Sigmoid colon (tissue), 7 donors: ENCODE measurements around the gene NLN. TPM values are rescaled to one million over a fixed set of nuclear protein-coding genes. Genes with fewer than 3 reads are reported as not detected.

ENCODE experiments used
- DNase-seq: peaks from one replicate; pipeline ENCODE4 v3.0.0-alpha.2; 2019
- H3K27ac ChIP-seq, 4 donors: fragments of 200-600 bp; sonication (generic); one replicate each; pipeline ENCODE4 v1.5.1; 2016 to 2019; ENCODE audit warnings: mild to moderate bottlenecking in 1 of 4
- H3K27me3 ChIP-seq, 3 donors: fragments of 200-600 bp; sonication (generic); one replicate each; pipeline ENCODE4 v1.5.1; 2019; ENCODE audit warnings: mild to moderate bottlenecking in 1 of 3
- H3K36me3 ChIP-seq, 4 donors: fragments of 200-600 bp; sonication (generic); one replicate each; pipeline ENCODE4 v1.5.1; 2016 to 2019
- H3K4me1 ChIP-seq, 4 donors: fragments of 200-600 bp; sonication (generic); one replicate each; pipeline ENCODE4 v1.5.1; 2017 to 2019
- H3K4me3 ChIP-seq, 4 donors: fragments of 200-600 bp; sonication (generic); one replicate each; pipeline ENCODE4 v1.5.1; 2017 to 2019; ENCODE audit warnings: mild to moderate bottlenecking in 2 of 4, moderate library complexity in 1 of 4
- H3K9me3 ChIP-seq, 4 donors: fragments of 200-600 bp in 3 of 4; sonication (generic) in 3 of 4; one replicate each; pipeline versions ENCODE4 v1.5.1 to v1.6.1; 2013 to 2019
- EP300 ChIP-seq, 4 donors: sonication (generic); formaldehyde crosslinking; IDR thresholded peaks; one replicate each; pipeline ENCODE4 v1.6.1; 2017; ENCODE audit warnings: antibody characterized with exemption in 4 of 4
- POLR2A ChIP-seq, 2 donors: fragments of 450-650 bp; IDR thresholded peaks; one replicate each; pipeline ENCODE4 v1.6.1; 2016; ENCODE audit warnings: antibody characterized with exemption in 2 of 2, mild to moderate bottlenecking in 2 of 2, moderate library complexity in 2 of 2
- POLR2AphosphoS5 ChIP-seq, 4 donors: sonication (generic); formaldehyde crosslinking; IDR thresholded peaks; one replicate each; pipeline ENCODE4 v1.6.1; 2017; ENCODE audit warnings: antibody characterized with exemption in 4 of 4
- WGBS, 2 donors: extraction: QIAGEN DNeasy Blood & Tissue Kit; methylation state at CpG; one replicate each; pipeline ENCODE4 v1.1.7; 2013; 5-methylcytosine and 5-hydroxymethylcytosine counted together
- intact Hi-C: fragments of 100-400 bp; cut with DNase I; formaldehyde crosslinking; loops from one replicate; pipeline ENCODE4 v1.15.1; 2023
- polyA plus RNA-seq, 3 donors: library from polyadenylated mRNA; stranded (reverse); fragments of 200-250 nt; gene quantifications; one replicate each; pipeline ENCODE4 v1.2.3, GENCODE V29; 2013
- total RNA-seq, 4 donors: library from RNA; depleted of rRNA; stranded (reverse); fragments of >200 nt; gene quantifications; one replicate each; pipeline ENCODE4 v1.1.0, GENCODE V29; 2016
- TF ChIP-seq, protein P1 (sequence below), 4 experiments: fragments of 450-650 bp in 3 of 4; fragments of 200-600 bp in 1 of 4; IDR thresholded peaks; one replicate each; pipeline ENCODE4 v1.5.1; 2016 to 2019; ENCODE audit warnings: antibody characterized with exemption in 4 of 4, mild to moderate bottlenecking in 3 of 4, moderate library complexity in 2 of 4
- donor health status: healthy with polysubstance abuse.
- donor health status: Bipolar disorder and iron deficiency.
- donor health status: healthy.

The NLN gene
- total and polyA plus RNA-seq, 7 donors: 4.8 to 43.7 (median 7.8) TPM

DNA sequence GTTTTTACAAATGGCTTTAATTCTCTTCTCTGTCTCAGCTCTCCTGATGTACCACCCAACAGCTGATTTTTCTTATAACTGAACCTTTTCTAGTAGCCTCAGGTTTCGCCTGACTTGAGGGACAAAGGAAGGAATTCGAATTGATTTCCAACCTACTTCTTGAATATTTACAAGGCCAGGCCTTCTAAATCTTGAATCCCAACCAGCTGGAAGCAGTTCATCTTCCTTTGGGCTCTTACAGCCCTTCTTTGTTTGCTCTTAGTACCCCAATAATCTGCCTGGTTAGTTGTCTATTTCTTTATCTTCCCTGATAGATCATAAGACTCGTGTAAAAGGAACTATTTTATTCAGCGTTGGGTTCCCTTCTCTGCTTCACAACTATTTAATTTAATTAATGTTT, 95.9 kb downstream of the NLN start:
- intact Hi-C loops: no loop called here
- Histone ChIP-seq H3K4me3 (no peak overlapping the region), H3K27ac (no peak overlapping the region), H3K4me1 (no peaks in the 10 kb centered on the region), H3K9me3 (no peaks in the 10 kb centered on the region), H3K36me3 (no peaks in the 10 kb centered on the region), H3K27me3 (no peaks in the 10 kb centered on the region)
- no peak for DNase-seq
- TF ChIP-seq EP300 (IDR thresholded peaks at IDR 0.05): no peak
- WGBS, 2 donors: 89 to 92% methylated on average over 4 of the region's 4 CpGs

DNA sequence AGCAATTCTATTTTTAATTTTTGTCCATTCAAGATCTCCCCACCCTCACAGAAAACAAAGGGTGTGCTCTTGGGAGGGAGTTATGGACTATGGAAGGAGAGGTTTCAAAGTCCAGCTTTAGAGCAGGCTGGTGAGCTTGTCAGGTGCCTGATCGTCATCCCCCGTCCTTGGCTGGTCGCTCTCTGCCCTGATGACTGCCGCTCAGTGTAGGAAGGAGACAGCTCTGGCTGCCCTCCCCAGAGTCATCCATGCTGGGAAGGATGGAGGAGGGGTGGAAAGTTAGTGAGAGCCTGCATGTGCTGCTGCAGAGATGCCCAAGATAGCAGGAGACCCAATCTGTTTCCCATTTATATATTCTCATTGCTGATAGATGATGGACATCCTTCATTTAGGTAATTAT, 96.6 kb downstream of the NLN start:
- intact Hi-C loops: no loop called here
- Histone ChIP-seq H3K4me3 (no peak overlapping the region), H3K27ac (no peak overlapping the region), H3K27me3 (no peaks in the 10 kb centered on the region), H3K9me3 (no peaks in the 10 kb centered on the region), H3K36me3 (no peaks in the 10 kb centered on the region), H3K4me1 (no peaks in the 10 kb centered on the region)
- TF ChIP-seq, protein P1, sequence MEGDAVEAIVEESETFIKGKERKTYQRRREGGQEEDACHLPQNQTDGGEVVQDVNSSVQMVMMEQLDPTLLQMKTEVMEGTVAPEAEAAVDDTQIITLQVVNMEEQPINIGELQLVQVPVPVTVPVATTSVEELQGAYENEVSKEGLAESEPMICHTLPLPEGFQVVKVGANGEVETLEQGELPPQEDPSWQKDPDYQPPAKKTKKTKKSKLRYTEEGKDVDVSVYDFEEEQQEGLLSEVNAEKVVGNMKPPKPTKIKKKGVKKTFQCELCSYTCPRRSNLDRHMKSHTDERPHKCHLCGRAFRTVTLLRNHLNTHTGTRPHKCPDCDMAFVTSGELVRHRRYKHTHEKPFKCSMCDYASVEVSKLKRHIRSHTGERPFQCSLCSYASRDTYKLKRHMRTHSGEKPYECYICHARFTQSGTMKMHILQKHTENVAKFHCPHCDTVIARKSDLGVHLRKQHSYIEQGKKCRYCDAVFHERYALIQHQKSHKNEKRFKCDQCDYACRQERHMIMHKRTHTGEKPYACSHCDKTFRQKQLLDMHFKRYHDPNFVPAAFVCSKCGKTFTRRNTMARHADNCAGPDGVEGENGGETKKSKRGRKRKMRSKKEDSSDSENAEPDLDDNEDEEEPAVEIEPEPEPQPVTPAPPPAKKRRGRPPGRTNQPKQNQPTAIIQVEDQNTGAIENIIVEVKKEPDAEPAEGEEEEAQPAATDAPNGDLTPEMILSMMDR (IDR thresholded peaks at IDR 0.05): no peak
- TF ChIP-seq EP300 (IDR thresholded peaks at IDR 0.05) (no peak), POLR2A (IDR thresholded peaks at IDR 0.05) (no peak), POLR2AphosphoS5 (IDR thresholded peaks at IDR 0.05) (no peak)
- DNase-seq: no peak
- 24 to 70% methylated on average over 4 of the region's 4 CpGs for WGBS, 2 donors

DNA sequence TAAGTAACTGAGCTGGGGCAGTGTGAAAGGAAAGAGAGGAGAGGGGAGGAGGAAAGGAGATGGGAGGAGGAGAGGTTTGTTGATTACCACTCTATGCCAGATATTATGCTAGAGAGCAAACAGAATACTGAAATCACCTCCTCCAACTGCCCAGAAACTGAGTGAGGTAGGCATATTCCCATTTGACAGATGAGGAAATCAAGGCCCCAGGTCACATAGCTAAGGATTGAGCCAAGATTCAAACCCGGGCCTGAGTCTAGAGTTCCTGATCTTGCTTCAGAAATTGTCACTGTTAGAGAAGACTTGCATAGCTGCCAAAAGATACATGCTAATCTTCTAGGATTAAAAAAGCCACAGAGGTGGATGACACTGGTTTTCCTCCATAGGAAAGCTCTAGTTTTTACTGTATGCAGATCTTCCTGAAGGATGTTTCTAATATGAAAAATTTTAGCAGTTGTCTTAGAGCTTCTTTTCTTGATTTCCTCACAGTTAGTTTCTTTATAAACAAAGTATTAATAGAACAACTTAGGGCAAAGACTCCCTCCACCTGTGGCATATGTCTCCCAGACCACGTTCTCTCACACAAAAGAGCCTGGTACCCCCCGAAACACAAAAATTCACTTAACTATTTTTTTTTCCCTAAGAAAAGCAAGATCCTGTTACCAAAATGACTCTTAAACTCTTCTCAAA, 97.4 kb downstream of the NLN start:
- Histone ChIP-seq H3K36me3 (no peaks in the 10 kb centered on the region), H3K27me3 (no peaks in the 10 kb centered on the region), H3K27ac (no peak overlapping the region), H3K4me1 (no peaks in the 10 kb centered on the region), H3K4me3 (no peak overlapping the region), H3K9me3 (no peaks in the 10 kb centered on the region)
- no peak for DNase-seq
- WGBS, 2 donors: 67 to 76% methylated on average over 3 of the region's 3 CpGs
- intact Hi-C loops: no loop called here
- TF ChIP-seq POLR2AphosphoS5 (IDR thresholded peaks at IDR 0.05): no peak

DNA sequence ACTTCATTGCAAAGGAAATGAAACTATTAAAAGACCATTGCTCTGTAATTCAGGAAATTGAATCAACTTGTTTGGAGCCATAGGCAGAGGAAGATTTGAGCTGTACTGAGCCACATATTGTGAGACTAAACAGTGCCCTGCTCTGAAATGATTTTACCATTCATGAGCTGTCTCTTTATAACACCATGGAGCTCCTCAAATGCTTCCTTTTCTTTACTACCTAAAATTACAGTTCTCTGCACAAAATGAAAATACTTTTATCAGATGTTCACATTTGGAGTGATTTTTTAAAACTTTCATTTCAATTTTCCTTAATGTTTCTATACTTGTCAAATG, 97.9 kb downstream of the NLN start:
- intact Hi-C loops: no loop called here
- no peaks in the 10 kb centered on the region for H3K9me3 ChIP-seq
- H3K4me1 ChIP-seq: no peaks in the 10 kb centered on the region
- DNase-seq: no peak
- TF ChIP-seq POLR2AphosphoS5 (IDR thresholded peaks at IDR 0.05) (no peak), POLR2A (IDR thresholded peaks at IDR 0.05) (no peak), EP300 (IDR thresholded peaks at IDR 0.05) (no peak)
- TF ChIP-seq, protein P1 (IDR thresholded peaks at IDR 0.05): no peak
- no peak overlapping the region for H3K27ac ChIP-seq
- no peak overlapping the region for H3K4me3 ChIP-seq
- H3K27me3 ChIP-seq: no peaks in the 10 kb centered on the region
- H3K36me3 ChIP-seq: no peaks in the 10 kb centered on the region

DNA sequence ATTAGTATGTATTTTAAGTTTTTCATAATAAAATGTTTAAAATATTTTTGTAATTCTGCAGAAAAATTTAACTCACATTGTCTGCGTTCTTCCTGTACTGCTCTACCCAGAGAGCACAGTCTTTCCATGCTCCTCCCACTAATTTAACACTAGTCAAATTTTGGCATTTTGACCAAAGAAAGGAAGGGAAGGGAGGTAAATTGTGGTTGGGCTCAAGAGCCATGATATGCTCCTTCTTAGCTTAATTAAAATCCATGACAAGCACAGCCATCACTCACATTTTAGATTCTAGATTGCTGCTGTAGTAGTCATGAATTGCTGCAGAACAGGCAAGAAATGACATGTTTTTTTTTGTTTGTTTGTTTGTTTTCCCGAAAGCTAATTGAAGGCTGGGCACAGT, 98.4 kb downstream of the NLN start:
- Histone ChIP-seq H3K4me3 (no peak overlapping the region), H3K27me3 (no peaks in the 10 kb centered on the region), H3K27ac (no peak overlapping the region), H3K36me3 (no peaks in the 10 kb centered on the region), H3K4me1 (no peaks in the 10 kb centered on the region), H3K9me3 (no peaks in the 10 kb centered on the region)
- TF ChIP-seq EP300 (IDR thresholded peaks at IDR 0.05): no peak
- TF ChIP-seq POLR2AphosphoS5 (IDR thresholded peaks at IDR 0.05): no peak
- no peak for TF ChIP-seq POLR2A (IDR thresholded peaks at IDR 0.05)
- TF ChIP-seq, protein P1 (IDR thresholded peaks at IDR 0.05): no peak
- 88 to 95% methylated on average over 2 of the region's 2 CpGs for WGBS, 2 donors
- no peak for DNase-seq
- intact Hi-C loops: no loop called here

DNA sequence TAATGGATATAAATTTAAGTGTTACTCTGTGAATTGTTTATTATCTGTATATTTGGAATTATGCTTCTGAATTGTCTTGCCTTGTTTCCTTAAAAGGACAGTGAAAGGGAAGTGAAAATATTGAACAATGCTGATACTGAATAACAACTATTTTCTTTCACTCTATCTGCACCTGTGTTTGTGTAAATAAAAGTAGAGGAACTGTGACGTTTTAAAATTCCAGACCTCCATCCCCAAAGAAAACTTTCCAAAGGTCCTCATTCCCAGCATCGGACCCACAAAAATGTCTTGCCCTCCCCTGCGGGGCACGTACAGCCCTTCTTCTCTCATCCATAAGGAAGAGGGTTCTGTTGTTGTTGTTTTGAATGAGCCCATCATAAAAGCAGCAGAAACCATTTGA, 100.0 kb downstream of the NLN start:
- Histone ChIP-seq H3K27ac (no peak overlapping the region), H3K36me3 (no peaks in the 10 kb centered on the region), H3K4me3 (no peak overlapping the region), H3K9me3 (no peaks in the 10 kb centered on the region), H3K27me3 (no peaks in the 10 kb centered on the region), H3K4me1 (no peaks in the 10 kb centered on the region)
- no peak for TF ChIP-seq POLR2AphosphoS5 (IDR thresholded peaks at IDR 0.05)
- TF ChIP-seq, protein P1 (IDR thresholded peaks at IDR 0.05): no peak
- intact Hi-C loops: no loop called here
- 73 to 80% methylated on average over 4 of the region's 4 CpGs for WGBS, 2 donors
- DNase-seq: no peak
